H1 (cell line): ENCODE data around the gene GAB2. TPM values are rescaled to one million over a fixed set of nuclear protein-coding genes. Genes with fewer than 3 reads are reported as not detected.

Experiments
- CTCF ChIA-PET: fragments of 300-600 bp; sonication (Branson Sonifier 250); formaldehyde crosslinking; loops from one replicate; lab custom pipeline; 2021; ENCODE audit not compliant: partially characterized antibody; lab: Charles Lee
- POLR2A ChIA-PET: fragments of 300-600 bp; sonication (Branson Sonifier 250); formaldehyde crosslinking; loops from one replicate; lab custom pipeline; 2021; ENCODE audit warnings: inconsistent platforms; ENCODE audit not compliant: partially characterized antibody; lab: Charles Lee
- DNase-seq, 2 experiments: peaks; one replicate each; pipeline versions ENCODE4 v3.0.0 to v3.0.0-alpha.2; 2010 to 2022; ENCODE audit warnings: low spot score in 2 of 2, low read depth in 1 of 2, mixed read lengths in 1 of 2
- FAIRE-seq: peaks from 2 replicates; lab custom pipeline; 2011; peaks lifted over from hg19 to GRCh38; lab: Jason Lieb, UNC
- H2AFZ ChIP-seq: 2 replicates; pipeline ENCODE4 v1.8.1; 2012; ENCODE audit warnings: low read length, inconsistent platforms
- H2AK5ac ChIP-seq: 2 replicates; pipeline ENCODE4 v1.6.1; 2013; ENCODE audit warnings: low read depth, low read length
- H2BK120ac ChIP-seq: replicated peaks from 2 replicates; pipeline ENCODE3; 2013; ENCODE audit warnings: low read depth, low read length, inconsistent platforms
- H2BK12ac ChIP-seq: 2 replicates; pipeline ENCODE4 v1.6.1; 2013; ENCODE audit warnings: low read depth, low read length
- H2BK15ac ChIP-seq: 2 replicates; pipeline ENCODE4 v1.6.1; 2013; ENCODE audit warnings: low read length
- H2BK20ac ChIP-seq: 2 replicates; pipeline ENCODE4 v1.6.1; 2013; ENCODE audit warnings: low read length
- H2BK5ac ChIP-seq: 2 replicates; pipeline ENCODE4 v1.6.1; 2013; ENCODE audit warnings: low read depth, low read length
- H3K14ac ChIP-seq: 2 replicates; pipeline ENCODE4 v1.6.1; 2013; ENCODE audit warnings: inconsistent platforms; ENCODE audit not compliant: insufficient read length
- H3K18ac ChIP-seq: 2 replicates; pipeline ENCODE4 v1.6.1; 2013; ENCODE audit warnings: low read length; ENCODE audit errors: extremely low read depth
- H3K23ac ChIP-seq: 2 replicates; pipeline ENCODE4 v1.6.1; 2013; ENCODE audit warnings: inconsistent platforms; ENCODE audit not compliant: insufficient read length
- H3K23me2 ChIP-seq: 2 replicates; pipeline ENCODE4 v1.6.1; 2013; ENCODE audit warnings: low read depth, low read length
- H3K27ac ChIP-seq: 2 replicates; pipeline ENCODE4 v1.6.1; 2011; ENCODE audit warnings: low read depth, low read length, inconsistent platforms
- H3K27me3 ChIP-seq, 4 experiments: replicated peaks in 1 of 4; 1 replicate in 1 of 4; 2 replicates in 3 of 4; pipeline versions ENCODE4 v1.6.1 to v1.8.1; 2011 to 2013; ENCODE audit warnings: low read length in 3 of 4, mild to moderate bottlenecking in 3 of 4, inconsistent platforms in 2 of 4, mixed read lengths in 2 of 4, moderate library complexity in 1 of 4; ENCODE audit not compliant: control insufficient read depth in 3 of 4, insufficient read depth in 3 of 4; ENCODE audit errors: extremely low read depth in 1 of 4
- H3K36me3 ChIP-seq, 4 experiments: 2 replicates each; pipeline versions ENCODE4 v1.6.1 to v1.8.1; 2011 to 2013; ENCODE audit warnings: mild to moderate bottlenecking in 4 of 4, low read length in 3 of 4, moderate library complexity in 2 of 4, control low read depth in 1 of 4, inconsistent platforms in 1 of 4; ENCODE audit not compliant: insufficient read depth in 4 of 4, control insufficient read depth in 2 of 4
- H3K4ac ChIP-seq: replicated peaks from 2 replicates; pipeline ENCODE3; 2013; ENCODE audit warnings: low read length, low read depth, mixed read lengths, inconsistent platforms; ENCODE audit not compliant: insufficient read length
- H3K4me1 ChIP-seq, 4 experiments: replicated peaks in 1 of 4; 1 replicate in 1 of 4; 2 replicates in 3 of 4; pipeline versions ENCODE4 v1.6.1 to v1.8.1; 2011 to 2013; ENCODE audit warnings: low read length in 3 of 4, inconsistent platforms in 2 of 4, mixed read lengths in 1 of 4; ENCODE audit not compliant: insufficient read depth in 4 of 4, control insufficient read depth in 3 of 4
- H3K4me2 ChIP-seq, 2 experiments: 2 replicates each; pipeline versions ENCODE4 v1.6.1 to v1.8.1; 2011 to 2013; ENCODE audit warnings: low read depth in 2 of 2, low read length in 2 of 2, control low read depth in 1 of 2, inconsistent platforms in 1 of 2, mild to moderate bottlenecking in 1 of 2; ENCODE audit not compliant: insufficient read depth in 1 of 2
- H3K4me3 ChIP-seq, 4 experiments: fragments of 200-600, 300-600 bp in 1 of 4; sonication (generic), shearing (Covaris generic), sonication (Bioruptor Twin) in 1 of 4; 2 replicates each; pipeline versions ENCODE4 v1.5.1 to v1.8.1; 2011 to 2016; ENCODE audit warnings: low read length in 4 of 4, low read depth in 3 of 4, control low read depth in 2 of 4, inconsistent platforms in 2 of 4, mild to moderate bottlenecking in 2 of 4, mixed read lengths in 1 of 4, moderate library complexity in 1 of 4; ENCODE audit not compliant: insufficient read depth in 2 of 4; ENCODE audit errors: extremely low read depth in 1 of 4
- H3K56ac ChIP-seq: replicated peaks from 2 replicates; pipeline ENCODE3; 2013; ENCODE audit warnings: low read depth, mild to moderate bottlenecking, mixed read lengths, low read length, inconsistent platforms; ENCODE audit not compliant: insufficient read length
- H3K79me1 ChIP-seq: 2 replicates; pipeline ENCODE4 v1.6.1; 2013; ENCODE audit warnings: low read depth, low read length, control low read depth
- H3K79me2 ChIP-seq, 2 experiments: 2 replicates each; pipeline versions ENCODE4 v1.6.1 to v1.8.1; 2012 to 2013; ENCODE audit warnings: low read length in 2 of 2, mild to moderate bottlenecking in 2 of 2, inconsistent platforms in 1 of 2; ENCODE audit not compliant: insufficient read depth in 2 of 2, control insufficient read depth in 1 of 2
- H3K9ac ChIP-seq, 4 experiments: replicated peaks in 1 of 4; 1 replicate in 1 of 4; 2 replicates in 3 of 4; pipeline versions ENCODE4 v1.6.1 to v1.8.1; 2011 to 2013; ENCODE audit warnings: low read depth in 3 of 4, low read length in 3 of 4, control low read depth in 2 of 4, mild to moderate bottlenecking in 2 of 4, moderate library complexity in 2 of 4, inconsistent platforms in 1 of 4; ENCODE audit errors: extremely low read depth in 1 of 4
- H3K9me3 ChIP-seq, 2 experiments: 2 replicates each; pipeline versions ENCODE4 v1.6.1 to v1.8.1; 2012 to 2013; ENCODE audit warnings: mild to moderate bottlenecking in 2 of 2, moderate library complexity in 2 of 2, control low read depth in 1 of 2, inconsistent platforms in 1 of 2, low read depth in 1 of 2, low read length in 1 of 2, mixed read lengths in 1 of 2; ENCODE audit not compliant: insufficient read depth in 2 of 2
- H4K20me1 ChIP-seq, 2 experiments: replicated peaks in 1 of 2; 2 replicates each; pipeline versions ENCODE3 to v1.8.1; 2011 to 2013; ENCODE audit warnings: inconsistent platforms in 2 of 2, low read length in 2 of 2, mild to moderate bottlenecking in 1 of 2; ENCODE audit not compliant: insufficient read depth in 2 of 2, control insufficient read depth in 1 of 2
- H4K5ac ChIP-seq: 2 replicates; pipeline ENCODE4 v1.6.1; 2013; ENCODE audit warnings: low read length, low read depth, mixed read lengths, inconsistent platforms; ENCODE audit not compliant: insufficient read length
- H4K8ac ChIP-seq: 2 replicates; pipeline ENCODE4 v1.8.0; 2013; ENCODE audit warnings: mild to moderate bottlenecking, moderate library complexity, low read length, inconsistent platforms; ENCODE audit not compliant: insufficient read depth; ENCODE audit errors: extremely low read depth
- H4K91ac ChIP-seq: replicated peaks from 2 replicates; pipeline ENCODE3; 2013; ENCODE audit warnings: low read length, mixed read lengths, inconsistent platforms; ENCODE audit not compliant: insufficient read length
- ATF2 ChIP-seq: IDR thresholded peaks from 2 replicates; pipeline ENCODE4 v1.6.1; 2012; ENCODE audit warnings: low read length, inconsistent platforms
- CHD2 ChIP-seq: IDR thresholded peaks from 2 replicates; pipeline ENCODE4 v1.6.1; 2012; ENCODE audit warnings: low read length, improper control_type of control experiment
- CTBP2 ChIP-seq: IDR thresholded peaks from 2 replicates; pipeline ENCODE4 v1.7.0; 2011; ENCODE audit warnings: borderline replicate concordance, mild to moderate bottlenecking, moderate library complexity, mixed read lengths, low read length; ENCODE audit not compliant: insufficient read depth, insufficient read length
- E2F6 ChIP-seq: IDR thresholded peaks from 2 replicates; pipeline ENCODE4 v1.6.1; 2012; ENCODE audit warnings: inconsistent platforms
- EGR1 ChIP-seq: IDR thresholded peaks from 2 replicates; pipeline ENCODE4 v1.6.1; 2011; ENCODE audit warnings: low read depth, low read length, borderline replicate concordance
- JUND ChIP-seq: IDR thresholded peaks from 2 replicates; pipeline ENCODE4 v1.6.1; 2011; ENCODE audit warnings: mild to moderate bottlenecking, improper control_type of control experiment, low read length
- KDM4A ChIP-seq: IDR thresholded peaks from one replicate; pipeline ENCODE4 v1.7.1; 2012; ENCODE audit warnings: low read depth, mild to moderate bottlenecking, moderate library complexity, low read length, inconsistent platforms; ENCODE audit not compliant: severe bottlenecking
- NRF1 ChIP-seq: IDR thresholded peaks from 2 replicates; pipeline ENCODE4 v1.6.1; 2011; ENCODE audit warnings: mild to moderate bottlenecking, low read depth, low read length, improper control_type of control experiment
- SIN3A ChIP-seq, 2 experiments: IDR thresholded peaks in 1 of 2; conservative IDR thresholded peaks in 1 of 2; 2 replicates each; pipeline ENCODE4 v1.6.1; 2011 to 2012; ENCODE audit warnings: low read length in 2 of 2, improper control_type of control experiment in 1 of 2, low read depth in 1 of 2, mild to moderate bottlenecking in 1 of 2
- TBP ChIP-seq: IDR thresholded peaks from 2 replicates; pipeline ENCODE4 v1.6.1; 2011; ENCODE audit warnings: low read depth, low read length, improper control_type of control experiment
- USF2 ChIP-seq: IDR thresholded peaks from 2 replicates; pipeline ENCODE4 v1.6.1; 2011; ENCODE audit warnings: low read length, improper control_type of control experiment
- WGBS, 2 experiments: shearing (Covaris generic) in 1 of 2; methylation state at CpG; one replicate each; pipeline versions ENCODE4 v1.1.6 to v1.1.7; 2013 to 2015; ENCODE audit warnings: low lambda C conversion rate in 2 of 2, mixed read lengths in 2 of 2, inconsistent platforms in 1 of 2, low coverage in 1 of 2, missing lambda C conversion rate in 1 of 2; ENCODE audit not compliant: insufficient replicate concordance in 2 of 2, insufficient coverage in 1 of 2, insufficient read length in 1 of 2; ENCODE audit errors: extremely low coverage in 1 of 2, missing lambda C conversion rate in 1 of 2; 5-methylcytosine and 5-hydroxymethylcytosine counted together
- polyA plus RNA-seq, 7 experiments: library from polyadenylated mRNA; depleted of rRNA in 3 of 7; stranded (reverse) in 5 of 7; unstranded in 2 of 7; fragments of >200 nt in 5 of 7; fragments of 200-250 nt in 2 of 7; gene quantifications; 1 replicate in 5 of 7; 2 replicates in 1 of 7; 4 replicates in 1 of 7; pipeline versions ENCODE4 v1.2.1 to v1.2.3, GENCODE V29; 2011 to 2013; ENCODE audit warnings: missing spikeins in 2 of 7, mixed read lengths in 2 of 7
- total RNA-seq: library from RNA; stranded (reverse); fragmentation: NEBNext Ultra II Directional; extraction: Animal tissue kit (Norgen Biotek cat#: 25700); gene quantifications from 2 replicates; pipeline ENCODE4 v1.2.1, GENCODE V29; 2021

Gene GAB2
- total and polyA plus RNA-seq, 2 of the 8 experiments (the other 6 are each of a cell fraction or from before 2014, with no cell fraction given): 6.3 to 14.0 TPM

GRCh38 chr11:78337554-78337924 lies 80.1 kb downstream of the GAB2 start:
- Histone ChIP-seq H4K20me1 (no peaks in the 10 kb centered on the region), H3K9me3 (no peaks in the 10 kb centered on the region), H4K5ac (no peak overlapping the region), H2BK20ac (no peak overlapping the region), H3K4me1 (no peaks in the 10 kb centered on the region), H3K14ac (no peak overlapping the region), H3K56ac (no peak overlapping the region), H4K91ac (no peak overlapping the region), H4K8ac (no peak overlapping the region), H3K23ac (no peak overlapping the region), H2BK5ac (no peak overlapping the region), H3K4ac (no peak overlapping the region), H3K4me2 (no peak overlapping the region), H2AFZ (no peak overlapping the region), H3K4me3 (no peak overlapping the region), H3K9ac (no peak overlapping the region), H2AK5ac (no peak overlapping the region), H3K79me1 (no peaks in the 10 kb centered on the region), H3K23me2 (no peaks in the 10 kb centered on the region), H3K36me3 (no peaks in the 10 kb centered on the region), H3K18ac (no peak overlapping the region), H2BK12ac (no peak overlapping the region), H3K27me3 (no peaks in the 10 kb centered on the region), H3K79me2 (no peaks in the 10 kb centered on the region), H2BK120ac (no peak overlapping the region), H2BK15ac (no peak overlapping the region), H3K27ac (no peak overlapping the region)
- POLR2A ChIA-PET: no interaction called here
- DNase-seq (no peak), FAIRE-seq (no peak)
- CTCF ChIA-PET: interaction anchor here (1.0 kb wide), 1 partner anchor 12 kb away, joined by 4 read pairs; no protein-coding TSS in a partner anchor
- 86% methylated on average over 2 of the region's 2 CpGs; no CpG with 5 or more reads in 1 of the 2 experiments for WGBS, 2 experiments
- TF ChIP-seq JUND (no peak), SIN3A (conservative IDR thresholded peaks at IDR 0.05 in 1 of 2, IDR thresholded peaks at IDR 0.05 in 1 of 2; ENCODE audit: low read depth in 1 of 2, low read length in 2 of 2) (no peak), NRF1 (no peak), ATF2 (no peak), CHD2 (no peak), USF2 (no peak), E2F6 (no peak), KDM4A (no peak), EGR1 (no peak), CTBP2 (no peak), TBP (no peak)
